Measurements from ENCODE around the gene PSMG2.
A peak's percentile ranks its signal among the peaks of the same experiment; 100 is the strongest.

The PSMG2 gene

DNA sequence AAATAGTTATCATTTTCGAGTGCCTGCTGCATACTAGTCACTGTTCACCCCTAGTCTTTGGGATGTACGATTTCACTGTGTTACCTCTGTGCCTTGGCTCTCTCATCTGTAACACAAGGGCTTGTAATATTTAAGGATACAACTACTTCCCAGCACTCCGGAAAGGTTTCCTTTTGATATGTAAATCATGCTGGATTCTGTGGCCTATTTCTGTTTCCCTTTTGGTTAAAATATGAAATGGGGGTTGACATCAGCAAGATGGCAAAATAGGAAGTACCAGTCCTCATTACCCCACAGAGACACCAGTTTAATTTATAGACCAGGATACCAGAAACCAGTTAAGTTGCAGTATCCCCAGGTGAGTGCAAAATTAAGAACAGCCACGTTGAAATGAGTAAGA lies 23.5 kb downstream of the PSMG2 start:
- no peak for TF ChIP-seq CTCF (IDR thresholded peaks at IDR 0.05; ENCODE audit: insufficient read depth, missing control alignments)
- DNase-seq (ENCODE audit: insufficient read length, low spot score) (no peak), FAIRE-seq (no peak)

GRCh38 chr18:12726774-12727550 lies 24.1 kb downstream of the PSMG2 start:
- peak; percentile 78 for TF ChIP-seq CTCF (IDR thresholded peaks at IDR 0.05; ENCODE audit: insufficient read depth, missing control alignments)
- FAIRE-seq (peak; percentile 53), DNase-seq (ENCODE audit: insufficient read length, low spot score) (no peak)

GRCh38 chr18:12737243-12737902 lies 34.5 kb downstream of the PSMG2 start:
- no peak for FAIRE-seq
- DNase-seq (ENCODE audit: insufficient read length, low spot score) = no peak
- peak; percentile 1 for TF ChIP-seq CTCF (IDR thresholded peaks at IDR 0.05; ENCODE audit: insufficient read depth, missing control alignments)

GRCh38 chr18:12741351-12741750 lies 38.5 kb downstream of the PSMG2 start:
- DNase-seq (ENCODE audit: insufficient read length, low spot score) (no peak), FAIRE-seq (no peak)
- no peak for TF ChIP-seq CTCF (IDR thresholded peaks at IDR 0.05; ENCODE audit: insufficient read depth, missing control alignments)

- no peak for TF ChIP-seq CTCF (IDR thresholded peaks at IDR 0.05; ENCODE audit: insufficient read depth, missing control alignments)
- DNase-seq (ENCODE audit: insufficient read length, low spot score) (no peak), FAIRE-seq (no peak)
Observed at GRCh38 chr18:12742453-12742852, 39.6 kb downstream of the PSMG2 start.

- TF ChIP-seq CTCF (IDR thresholded peaks at IDR 0.05; ENCODE audit: insufficient read depth, missing control alignments) = peak; percentile 69
- peak; percentile 56 for FAIRE-seq
- DNase-seq (ENCODE audit: insufficient read length, low spot score) = no peak
Observed at GRCh38 chr18:12744103-12744502, 41.3 kb downstream of the PSMG2 start.

All from D721Med (cell line).